GM12891 (cell line): Measurements from ENCODE around the gene CRY2. TPM values are rescaled to one million over a fixed set of nuclear protein-coding genes. Genes with fewer than 3 reads are reported as not detected.

Source experiments
- DNase-seq: peaks from one replicate; pipeline ENCODE4 v3.0.0; 2011; ENCODE audit warnings: low spot score; ENCODE audit not compliant: insufficient read length
- FAIRE-seq: peaks from 2 replicates; lab custom pipeline; 2011; peaks lifted over from hg19 to GRCh38; lab: Jason Lieb, UNC
- PAX5 ChIP-seq: IDR thresholded peaks from 2 replicates; pipeline ENCODE4 v1.6.1; 2011; ENCODE audit warnings: low read length, moderate library complexity, mild to moderate bottlenecking; ENCODE audit not compliant: insufficient read depth, severe bottlenecking
- POLR2A ChIP-seq: IDR thresholded peaks from 2 replicates; pipeline ENCODE4 v1.6.1; 2011; ENCODE audit warnings: low read depth, low read length, control low read depth
- POLR2AphosphoS5 ChIP-seq: IDR thresholded peaks from 2 replicates; pipeline ENCODE4 v1.6.1; 2011; ENCODE audit warnings: low read depth, low read length, control low read depth
- POU2F2 ChIP-seq: IDR thresholded peaks from 2 replicates; pipeline ENCODE4 v1.6.1; 2011; ENCODE audit warnings: low read depth, mild to moderate bottlenecking, control low read depth, low read length, moderate library complexity
- SPI1 ChIP-seq: IDR thresholded peaks from 2 replicates; pipeline ENCODE4 v1.6.1; 2011; ENCODE audit warnings: low read depth, low read length, control low read depth
- TAF1 ChIP-seq: IDR thresholded peaks from 2 replicates; pipeline ENCODE4 v1.6.1; 2011; ENCODE audit warnings: low read depth, low read length, control low read depth
- polyA plus RNA-seq: library from polyadenylated mRNA; unstranded; fragments of >200 nt; gene quantifications from one replicate; pipeline ENCODE4 v1.2.1, GENCODE V29; 2012; ENCODE audit warnings: low read depth, missing spikeins, inconsistent platforms; ENCODE audit not compliant: missing spikeins

Gene CRY2
- polyA plus RNA-seq = 5.2 TPM

- TF ChIP-seq PAX5 = no peak
- no peak for TF ChIP-seq SPI1
- TF ChIP-seq POLR2AphosphoS5 = peak; percentile 93
- TF ChIP-seq POLR2A = peak; percentile 93
- peak; percentile 96 for TF ChIP-seq TAF1
- peak; percentile 76; the same call in 1 of the 2 replicates for TF ChIP-seq POU2F2
- DNase-seq = peak; percentile 93
- peak; percentile 97 for FAIRE-seq
Observed at GRCh38 chr11:45846974-45847910, at the start of gene CRY2. CRY2 (plus strand) TSS chr11:45847475; CDS start chr11:45847491, 16 bp downstream.

DNA sequence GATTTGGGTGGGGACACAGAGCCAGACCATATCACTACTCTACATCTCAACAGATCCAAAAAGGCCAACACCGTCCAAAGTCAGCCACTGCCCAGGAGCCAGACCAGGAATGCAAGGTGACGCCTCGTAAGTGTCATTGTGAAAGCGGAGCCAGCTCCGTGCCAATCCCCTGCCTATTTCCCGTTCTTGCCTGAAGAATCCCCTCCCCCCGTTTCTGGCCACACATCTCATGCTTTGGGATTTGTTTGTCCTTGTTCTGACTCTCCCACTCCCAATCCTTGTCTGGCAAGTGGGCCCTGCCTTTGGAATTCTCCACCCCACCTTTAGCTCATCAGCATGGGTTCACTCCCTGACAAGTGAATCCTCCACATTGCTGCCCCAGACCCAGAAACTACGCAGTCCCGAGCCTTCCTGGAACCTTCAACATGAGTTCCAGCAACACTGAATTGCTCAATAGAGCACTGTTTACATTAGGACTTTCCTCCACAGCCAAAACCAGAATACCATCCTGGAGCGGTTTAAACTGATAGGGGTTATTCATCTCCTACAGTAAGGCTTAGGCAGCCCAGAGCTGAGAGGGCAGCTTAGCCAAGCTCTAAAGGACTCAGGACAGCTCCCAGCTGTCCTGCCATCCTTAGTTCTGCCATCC, 48.4 kb upstream of the CRY2 start:
- FAIRE-seq (no peak), DNase-seq (no peak)
- TF ChIP-seq SPI1 (no peak), PAX5 (no peak), POLR2AphosphoS5 (no peak), TAF1 (no peak), POU2F2 (no peak), POLR2A (no peak)

DNA sequence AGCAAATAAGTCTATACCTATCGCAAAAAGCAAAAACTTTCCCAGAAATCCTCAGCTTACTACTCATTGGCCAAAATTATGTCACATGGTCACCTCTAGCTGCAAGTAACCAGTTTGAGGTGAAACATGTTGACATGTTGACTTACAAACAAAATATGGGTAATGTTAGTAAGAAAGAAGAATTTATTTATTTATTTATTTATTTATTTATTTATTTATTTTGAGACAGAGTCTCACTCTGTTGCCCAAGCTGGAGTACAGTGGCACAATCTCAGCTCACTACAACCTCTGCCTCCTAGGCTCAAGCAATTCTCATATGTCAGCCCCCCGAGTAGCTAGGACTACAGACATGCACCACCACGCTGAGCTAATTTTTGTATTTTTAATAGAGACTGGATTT, 47.7 kb upstream of the CRY2 start:
- no peak for FAIRE-seq
- TF ChIP-seq POLR2AphosphoS5 (no peak), POLR2A (no peak), SPI1 (no peak), TAF1 (no peak), POU2F2 (no peak), PAX5 (no peak)
- no peak for DNase-seq

DNA sequence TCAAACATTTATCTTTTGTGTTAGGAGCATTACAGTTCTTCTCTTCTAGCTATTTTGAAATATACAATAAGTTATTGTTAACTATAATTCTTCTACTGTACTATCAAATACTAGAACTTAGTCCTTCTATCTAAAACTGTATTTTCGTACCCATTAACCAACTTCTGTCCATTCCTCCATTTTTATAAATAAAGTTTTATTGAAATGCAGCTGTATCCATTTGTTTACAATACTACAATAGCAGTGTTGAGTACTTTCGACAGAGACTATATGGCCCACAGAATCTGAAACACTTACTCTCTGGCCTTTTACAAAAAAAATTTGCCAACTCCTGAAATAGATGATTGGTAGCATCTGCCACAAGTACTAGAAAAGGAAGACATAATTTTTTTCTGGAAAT, 47.0 kb upstream of the CRY2 start:
- TF ChIP-seq POLR2A (no peak), POU2F2 (no peak), PAX5 (no peak), SPI1 (no peak), POLR2AphosphoS5 (no peak), TAF1 (no peak)
- DNase-seq = no peak
- no peak for FAIRE-seq

GRCh38 chr11:45801723-45802315, 45.5 kb upstream of the CRY2 start:
- FAIRE-seq (no peak), DNase-seq (no peak)
- TF ChIP-seq TAF1 (no peak), POLR2A (no peak), SPI1 (0 out of 2 replicates have a peak, but pooled peaks have one; percentile 26)

- FAIRE-seq = no peak
- DNase-seq = no peak
- TF ChIP-seq POU2F2 = no peak
- TF ChIP-seq PAX5 = no peak
- no peak for TF ChIP-seq SPI1
- TF ChIP-seq POLR2AphosphoS5 = no peak
- no peak for TF ChIP-seq TAF1
- TF ChIP-seq POLR2A = no peak
Observed at GRCh38 chr11:45802531-45803317, 44.6 kb upstream of the CRY2 start.

- DNase-seq = peak; percentile 51
- FAIRE-seq = peak; percentile 41
- TF ChIP-seq POLR2AphosphoS5 (no peak), PAX5 (no peak), POLR2A (no peak), POU2F2 (no peak), SPI1 (no peak), TAF1 (no peak)
Observed at GRCh38 chr11:45803971-45804760, 43.1 kb upstream of the CRY2 start.

- FAIRE-seq (peak; percentile 89), DNase-seq (peak; percentile 99)
- TF ChIP-seq POLR2AphosphoS5 (peak; percentile 45; the same call in 1 of the 2 replicates), PAX5 (no peak), SPI1 (peak; percentile 44; the same call in 1 of the 2 replicates), POLR2A (peak; percentile 63; the same call in 1 of the 2 replicates)
Observed at GRCh38 chr11:45804761-45805304, 42.4 kb upstream of the CRY2 start, which contains the start of gene SLC35C1. SLC35C1 (plus strand) TSS chr11:45805149; CDS start chr11:45805802, 653 bp downstream.
